ENCODE measurements around the gene INKA1. TPM values are rescaled to one million over a fixed set of nuclear protein-coding genes. Genes with fewer than 3 reads are reported as not detected.

The INKA1 gene
- total RNA-seq, 1 experiment from 2014 or later, result not detected

DNA sequence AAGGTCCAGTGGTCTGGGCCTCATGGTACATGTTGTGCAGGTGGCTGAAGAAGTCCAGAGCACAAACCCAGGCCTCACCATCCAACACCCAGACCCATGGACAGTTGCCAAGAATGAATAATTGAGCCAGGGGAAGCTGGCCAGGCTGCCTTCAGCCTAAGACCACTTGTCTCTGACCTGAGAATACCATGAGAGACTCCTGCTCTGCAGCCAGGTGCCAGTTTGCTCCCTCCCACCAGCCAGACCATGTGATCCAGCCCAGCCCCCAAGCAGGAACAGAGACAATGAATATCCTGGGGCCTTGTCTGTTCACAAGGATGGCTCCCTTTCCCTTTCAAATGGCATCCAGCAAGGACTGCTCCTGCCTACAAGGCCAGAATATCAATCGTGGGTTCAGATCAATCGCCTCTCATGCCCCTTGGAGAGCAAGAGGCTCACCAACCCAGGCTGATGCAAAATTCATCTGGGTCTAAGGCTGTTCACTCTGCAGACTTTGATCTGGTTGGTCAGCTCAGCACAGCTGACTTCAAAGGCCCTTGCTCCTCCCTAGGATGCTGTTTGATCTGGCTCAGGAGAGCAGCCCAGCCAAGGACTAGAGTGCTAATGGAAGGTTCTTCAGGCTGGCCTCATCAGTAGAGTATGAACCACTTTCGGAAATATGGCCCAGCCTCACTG is 39.9 kb downstream of the INKA1 start:
- DNase-seq, result no peak
- CTCF ChIA-PET, result no interaction called here
- Mint-ChIP-seq H3K36me3 (ENCODE audit: insufficient read depth, unreplicated experiment) (peaks cover 29% of the 10 kb centered on the region), H3K27me3 (ENCODE audit: insufficient read depth, unreplicated experiment) (no peaks in the 10 kb centered on the region), H3K4me3 (ENCODE audit: unreplicated experiment) (no peak overlapping the region), H3K9me3 (ENCODE audit: unreplicated experiment) (no peaks in the 10 kb centered on the region), H3K27ac (ENCODE audit: unreplicated experiment) (no peak overlapping the region), H3K4me1 (ENCODE audit: low read depth, unreplicated experiment) (no peaks in the 10 kb centered on the region)
- TF ChIP-seq, protein P1, sequence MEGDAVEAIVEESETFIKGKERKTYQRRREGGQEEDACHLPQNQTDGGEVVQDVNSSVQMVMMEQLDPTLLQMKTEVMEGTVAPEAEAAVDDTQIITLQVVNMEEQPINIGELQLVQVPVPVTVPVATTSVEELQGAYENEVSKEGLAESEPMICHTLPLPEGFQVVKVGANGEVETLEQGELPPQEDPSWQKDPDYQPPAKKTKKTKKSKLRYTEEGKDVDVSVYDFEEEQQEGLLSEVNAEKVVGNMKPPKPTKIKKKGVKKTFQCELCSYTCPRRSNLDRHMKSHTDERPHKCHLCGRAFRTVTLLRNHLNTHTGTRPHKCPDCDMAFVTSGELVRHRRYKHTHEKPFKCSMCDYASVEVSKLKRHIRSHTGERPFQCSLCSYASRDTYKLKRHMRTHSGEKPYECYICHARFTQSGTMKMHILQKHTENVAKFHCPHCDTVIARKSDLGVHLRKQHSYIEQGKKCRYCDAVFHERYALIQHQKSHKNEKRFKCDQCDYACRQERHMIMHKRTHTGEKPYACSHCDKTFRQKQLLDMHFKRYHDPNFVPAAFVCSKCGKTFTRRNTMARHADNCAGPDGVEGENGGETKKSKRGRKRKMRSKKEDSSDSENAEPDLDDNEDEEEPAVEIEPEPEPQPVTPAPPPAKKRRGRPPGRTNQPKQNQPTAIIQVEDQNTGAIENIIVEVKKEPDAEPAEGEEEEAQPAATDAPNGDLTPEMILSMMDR (IDR thresholded peaks at IDR 0.05; ENCODE audit: insufficient read depth in 1 of 2, low read depth in 1 of 2, low read length in 1 of 2, severe bottlenecking in 1 of 2, unreplicated experiment in 1 of 2), result no peak
- intact Hi-C loops (cut with micrococcal nuclease; ENCODE audit: unreplicated experiment), result no loop called here
- Histone ChIP-seq H3K4me3 (ENCODE audit: low read depth, low read length) (no peak overlapping the region), H3K4me1 (no peaks in the 10 kb centered on the region), H3K36me3 (ENCODE audit: control insufficient read depth, insufficient read depth, low read length) (no peaks in the 10 kb centered on the region), H3K27me3 (replicated peaks; ENCODE audit: control insufficient read depth, insufficient read depth, low read length) (no peaks in the 10 kb centered on the region), H3K9me3 (no peaks in the 10 kb centered on the region)
- BruUV-seq (replicated peaks), result no TSS peak
- POLR2A ChIA-PET, result no interaction called here

DNA sequence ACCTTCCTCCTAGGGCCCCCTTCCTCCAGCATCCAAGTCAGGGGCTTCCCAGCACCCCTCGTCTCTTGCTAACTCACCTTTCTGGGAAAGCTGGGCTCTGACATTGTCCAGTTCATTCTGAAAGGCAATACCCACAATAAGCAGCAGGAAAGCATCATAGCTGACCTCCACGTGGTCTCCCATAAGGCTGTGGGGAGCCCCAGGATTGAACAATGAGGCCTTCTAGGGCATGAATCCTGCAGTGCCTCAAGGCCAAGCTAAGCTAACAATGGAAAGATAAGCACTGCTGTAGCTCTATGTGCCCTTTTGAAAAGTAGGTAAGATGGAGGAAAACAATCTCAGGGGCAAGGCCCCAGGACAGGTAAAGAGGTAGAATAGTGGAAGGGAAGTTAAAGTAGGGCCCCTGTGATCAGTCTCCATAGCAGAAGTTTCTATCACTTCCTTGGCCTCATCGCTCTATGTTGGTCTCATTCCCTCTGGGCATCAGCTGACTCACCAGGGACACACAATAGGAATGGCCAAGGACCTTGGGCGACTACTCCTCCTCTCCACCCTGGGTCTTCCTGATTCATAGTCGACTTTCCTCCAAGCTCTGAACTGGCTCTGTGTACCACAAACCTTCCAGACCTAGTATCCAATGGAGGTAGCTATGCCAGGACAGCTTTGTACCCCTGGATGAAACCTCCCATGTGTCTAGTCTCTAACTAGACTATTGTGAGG is 41.6 kb downstream of the INKA1 start:
- Mint-ChIP-seq H3K36me3 (ENCODE audit: insufficient read depth, unreplicated experiment) (peaks cover 19% of the 10 kb centered on the region), H3K27ac (ENCODE audit: unreplicated experiment) (no peak overlapping the region), H3K9me3 (ENCODE audit: unreplicated experiment) (no peaks in the 10 kb centered on the region), H3K27me3 (ENCODE audit: insufficient read depth, unreplicated experiment) (no peaks in the 10 kb centered on the region), H3K4me1 (ENCODE audit: low read depth, unreplicated experiment) (no peaks in the 10 kb centered on the region), H3K4me3 (ENCODE audit: unreplicated experiment) (no peak overlapping the region)
- intact Hi-C loops (cut with micrococcal nuclease; ENCODE audit: unreplicated experiment), result no loop called here
- DNase-seq, result no peak
- no peaks in the 10 kb centered on the region for H3K27me3 ChIP-seq (replicated peaks; ENCODE audit: control insufficient read depth, insufficient read depth, low read length)
- BruUV-seq (replicated peaks), result no TSS peak
- H3K4me1 ChIP-seq, result no peaks in the 10 kb centered on the region
- ChIA-PET POLR2A (no interaction called here), CTCF (interaction anchor here (0.7 to 0.8 kb wide), 2 partner anchors 8 to 56 kb away, joined by 3 read pairs; no protein-coding TSS in a partner anchor)
- TF ChIP-seq, protein P1 (IDR thresholded peaks at IDR 0.05; ENCODE audit: insufficient read depth in 1 of 2, low read depth in 1 of 2, low read length in 1 of 2, severe bottlenecking in 1 of 2, unreplicated experiment in 1 of 2), result no peak
- H3K4me3 ChIP-seq (ENCODE audit: low read depth, low read length), result no peak overlapping the region
- H3K36me3 ChIP-seq (ENCODE audit: control insufficient read depth, insufficient read depth, low read length), result no peaks in the 10 kb centered on the region
- H3K9me3 ChIP-seq, result no peaks in the 10 kb centered on the region

DNA sequence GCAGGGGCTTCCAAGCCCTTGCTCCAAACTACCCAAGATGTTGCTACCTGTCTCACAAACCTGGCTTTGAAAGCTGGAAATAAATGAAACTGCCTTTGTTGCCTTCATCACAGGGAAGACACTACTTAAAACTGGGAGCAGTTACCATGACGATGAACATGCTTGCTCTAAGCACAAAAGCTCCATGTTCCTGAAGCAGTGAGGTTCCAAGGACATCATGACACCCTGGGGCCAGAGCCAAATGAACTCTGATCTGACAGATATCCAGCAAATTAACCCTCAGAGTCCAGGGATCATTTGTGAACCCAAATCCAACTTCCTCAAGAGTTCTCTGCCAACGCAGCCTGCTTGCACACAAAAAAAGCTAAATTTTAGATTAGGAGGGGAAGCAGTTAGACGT is 42.6 kb downstream of the INKA1 start:
- Histone ChIP-seq H3K27me3 (replicated peaks; ENCODE audit: control insufficient read depth, insufficient read depth, low read length) (no peaks in the 10 kb centered on the region), H3K36me3 (ENCODE audit: control insufficient read depth, insufficient read depth, low read length) (no peaks in the 10 kb centered on the region), H3K4me3 (ENCODE audit: low read depth, low read length) (no peak overlapping the region), H3K4me1 (no peaks in the 10 kb centered on the region), H3K9me3 (no peaks in the 10 kb centered on the region)
- Mint-ChIP-seq H3K27me3 (ENCODE audit: insufficient read depth, unreplicated experiment) (no peaks in the 10 kb centered on the region), H3K27ac (ENCODE audit: unreplicated experiment) (no peak overlapping the region), H3K9me3 (ENCODE audit: unreplicated experiment) (no peaks in the 10 kb centered on the region), H3K4me3 (ENCODE audit: unreplicated experiment) (no peak overlapping the region), H3K36me3 (ENCODE audit: insufficient read depth, unreplicated experiment) (peaks cover 19% of the 10 kb centered on the region), H3K4me1 (ENCODE audit: low read depth, unreplicated experiment) (no peaks in the 10 kb centered on the region)
- BruUV-seq (replicated peaks), result no TSS peak
- TF ChIP-seq, protein P1 (IDR thresholded peaks at IDR 0.05; ENCODE audit: insufficient read depth in 1 of 2, low read depth in 1 of 2, low read length in 1 of 2, severe bottlenecking in 1 of 2, unreplicated experiment in 1 of 2), result no peak
- ChIA-PET POLR2A (no interaction called here), CTCF (interaction anchor here (0.6 kb wide), 1 partner anchor 20 kb away, joined by 3 read pairs; no protein-coding TSS in a partner anchor)
- intact Hi-C loops (cut with micrococcal nuclease; ENCODE audit: unreplicated experiment), result no loop called here
- no peak for DNase-seq

Small RNA genes lying within 50 kb of the gene (microRNA-seq; reads per million reads assigned to microRNA genes)
- not detected for gene MIR5193

Other genes with a start within 250 kb of the INKA1 start
- 0.77 and 0.93 TPM in 2 replicates for gene BSN, start 248.8 kb upstream of the INKA1 start, total RNA-seq (2022)
- gene APEH, start 128.9 kb upstream of the INKA1 start, total RNA-seq (2022), result 236 and 279 TPM in 2 replicates
- gene MST1, start 113.8 kb upstream of the INKA1 start, total RNA-seq (2022), result 12.6 and 15.4 TPM in 2 replicates
- 45.2 and 50.3 TPM in 2 replicates for gene RNF123, start 113.7 kb upstream of the INKA1 start, total RNA-seq (2022)
- not detected in 2 replicates for gene AMIGO3, start 83.6 kb upstream of the INKA1 start, total RNA-seq (2022)
- gene GMPPB, start 79.3 kb upstream of the INKA1 start, total RNA-seq (2022), result 26.2 and 26.5 TPM in 2 replicates
- 35.5 and 39.6 TPM in 2 replicates for gene IP6K1, start 16.7 kb upstream of the INKA1 start, total RNA-seq (2022)
- gene CDHR4, start 3.4 kb upstream of the INKA1 start, total RNA-seq (2022), result not detected in 2 replicates
- 0.93 TPM in 1 of 2 replicates, not detected in the other for gene UBA7, start 10.7 kb downstream of the INKA1 start, total RNA-seq (2022)
- gene TRAIP, start 53.3 kb downstream of the INKA1 start, total RNA-seq (2022), result 25.1 and 28.0 TPM in 2 replicates
- 13.1 and 15.6 TPM in 2 replicates for gene CAMKV, start 66.6 kb downstream of the INKA1 start, total RNA-seq (2022)
- 11.8 and 13.6 TPM in 2 replicates for gene MST1R, start 100.6 kb downstream of the INKA1 start, total RNA-seq (2022)
- 7.4 and 7.7 TPM in 2 replicates for gene MON1A, start 126.5 kb downstream of the INKA1 start, total RNA-seq (2022)
- gene RBM6, start 136.9 kb downstream of the INKA1 start, total RNA-seq (2022), result 69.8 and 74.1 TPM in 2 replicates